CD8-positive, alpha-beta memory T cell (primary cell): ENCODE measurements around the gene TNNI2. TPM values are rescaled to one million over a fixed set of nuclear protein-coding genes. Genes with fewer than 3 reads are reported as not detected.

Experiments used
- CTCF ChIA-PET: fragments of 350-600 bp; sonication (Branson Sonifier 250); formaldehyde crosslinking; loops from one replicate; lab custom pipeline; 2021; ENCODE audit warnings: antibody characterized with exemption; lab: Charles Lee
- POLR2A ChIA-PET: fragments of 350-600 bp; sonication (Branson Sonifier 250); formaldehyde crosslinking; loops from one replicate; lab custom pipeline; 2021; ENCODE audit warnings: antibody characterized with exemption; lab: Charles Lee
- DNase-seq, 5 donors: peaks; one replicate each; pipeline versions ENCODE4 v3.0.0 to v3.0.0-alpha.2; 2020 to 2022; ENCODE audit warnings: mixed read lengths in 1 of 5
- H3K27ac ChIP-seq: one replicate; pipeline ENCODE4 v1.7.0; 2013; ENCODE audit warnings: low read depth, mild to moderate bottlenecking, low read length, moderate library complexity
- H3K27me3 ChIP-seq: 2 replicates; pipeline ENCODE4 v1.7.0; 2013; ENCODE audit warnings: low read length, mild to moderate bottlenecking; ENCODE audit not compliant: insufficient read depth, poor library complexity, severe bottlenecking
- H3K36me3 ChIP-seq: 2 replicates; pipeline ENCODE4 v1.7.0; 2013; ENCODE audit warnings: mild to moderate bottlenecking, low read length, moderate library complexity; ENCODE audit not compliant: insufficient read depth
- H3K4me1 ChIP-seq: 2 replicates; pipeline ENCODE4 v1.7.0; 2013; ENCODE audit warnings: mild to moderate bottlenecking, low read length, moderate library complexity; ENCODE audit not compliant: insufficient read depth
- H3K4me3 ChIP-seq: 2 replicates; pipeline ENCODE4 v1.7.0; 2013; ENCODE audit warnings: mild to moderate bottlenecking, low read length
- H3K9me3 ChIP-seq: 2 replicates; pipeline ENCODE4 v1.7.0; 2013; ENCODE audit warnings: mild to moderate bottlenecking, low read length
- H3K27ac Mint-ChIP-seq, 8 donors: one replicate each; pipeline ENCODE4 v1.8.0; 2020 to 2021; ENCODE audit warnings: mixed read lengths in 8 of 8, mild to moderate bottlenecking in 6 of 8, inconsistent platforms in 3 of 8, moderate library complexity in 3 of 8
- H3K27me3 Mint-ChIP-seq, 2 donors: one replicate each; pipeline ENCODE4 v1.8.0; 2020 to 2021; ENCODE audit warnings: mixed read lengths in 2 of 2, mild to moderate bottlenecking in 1 of 2, moderate library complexity in 1 of 2
- H3K36me3 Mint-ChIP-seq, 3 donors: one replicate each; pipeline ENCODE4 v1.8.0; 2020 to 2021; ENCODE audit warnings: mixed read lengths in 3 of 3, inconsistent platforms in 1 of 3, mild to moderate bottlenecking in 1 of 3
- H3K4me1 Mint-ChIP-seq, 3 donors: one replicate each; pipeline ENCODE4 v1.8.0; 2020 to 2021; ENCODE audit warnings: mixed read lengths in 3 of 3, inconsistent platforms in 1 of 3, mild to moderate bottlenecking in 1 of 3
- H3K4me3 Mint-ChIP-seq, 7 donors: one replicate each; pipeline ENCODE4 v1.8.0; 2020 to 2021; ENCODE audit warnings: mixed read lengths in 7 of 7, mild to moderate bottlenecking in 6 of 7, moderate library complexity in 4 of 7, inconsistent platforms in 2 of 7
- H3K9me3 Mint-ChIP-seq, 5 donors: one replicate each; pipeline ENCODE4 v1.8.0; 2020 to 2022; ENCODE audit warnings: mixed read lengths in 5 of 5, mild to moderate bottlenecking in 3 of 5, moderate library complexity in 2 of 5, inconsistent platforms in 1 of 5
- polyA plus RNA-seq: library from polyadenylated mRNA; unstranded; fragments of 300-500 nt; fragmentation: Illumina TruSeq; gene quantifications from one replicate; pipeline ENCODE4 v1.2.3, GENCODE V29; 2021
- total RNA-seq, 2 experiments: library from RNA; stranded (reverse); gene quantifications; one replicate each; pipeline ENCODE4 v1.2.3, GENCODE V29; 2021

Gene TNNI2
- total and polyA plus RNA-seq, 3 experiments from 2014 or later: 0.33 TPM; not detected in 2

DNA sequence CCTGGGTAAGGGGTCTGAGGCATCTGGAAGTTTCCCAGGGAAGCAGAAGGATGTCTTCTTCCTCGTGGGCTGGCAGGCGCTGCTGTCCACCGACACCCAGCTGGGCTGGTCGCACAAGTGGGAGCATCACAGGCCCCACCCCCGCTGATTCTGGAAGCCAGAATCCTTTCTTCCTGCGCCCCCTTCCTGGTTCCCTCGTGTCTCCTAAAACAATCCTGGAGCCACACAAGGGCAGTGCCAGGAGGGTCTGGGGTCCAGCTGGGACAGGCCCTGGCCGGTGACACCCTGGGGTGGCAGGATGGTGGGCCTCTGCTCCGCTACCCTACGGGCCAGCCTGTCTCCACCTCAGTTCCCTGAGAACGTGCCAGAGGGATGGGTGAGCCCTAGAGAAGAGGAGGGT lies 18.3 kb downstream of the TNNI2 start:
- ChIA-PET POLR2A (interaction anchor here (1.0 kb wide), 1 partner anchor 14 kb away, joined by 4 read pairs; no protein-coding TSS in a partner anchor), CTCF (interaction anchor here (1.1 to 7.4 kb wide), 4 partner anchors 24 to 164 kb away, joined by 4 to 93 read pairs (median 26); partner anchors contain the start of gene SYT8)
- no peaks in the 10 kb centered on the region for H3K9me3 ChIP-seq
- Mint-ChIP-seq H3K9me3 (no peaks in the 10 kb centered on the region), H3K27ac (no peak overlapping the region), H3K4me1 (peaks cover 24 to 33% (median 29%) of the 10 kb centered on the region in 3 donors), H3K36me3 (peaks cover 0 to 43% (median 0%) of the 10 kb centered on the region in 3 donors), H3K4me3 (no peak overlapping the region), H3K27me3 (no peaks in the 10 kb centered on the region)
- no peak for DNase-seq
- H3K36me3 ChIP-seq: no peaks in the 10 kb centered on the region
- no peak overlapping the region for H3K27ac ChIP-seq
- no peak overlapping the region for H3K4me3 ChIP-seq
- no peaks in the 10 kb centered on the region for H3K27me3 ChIP-seq
- H3K4me1 ChIP-seq: peaks cover 76% of the 10 kb centered on the region

DNA sequence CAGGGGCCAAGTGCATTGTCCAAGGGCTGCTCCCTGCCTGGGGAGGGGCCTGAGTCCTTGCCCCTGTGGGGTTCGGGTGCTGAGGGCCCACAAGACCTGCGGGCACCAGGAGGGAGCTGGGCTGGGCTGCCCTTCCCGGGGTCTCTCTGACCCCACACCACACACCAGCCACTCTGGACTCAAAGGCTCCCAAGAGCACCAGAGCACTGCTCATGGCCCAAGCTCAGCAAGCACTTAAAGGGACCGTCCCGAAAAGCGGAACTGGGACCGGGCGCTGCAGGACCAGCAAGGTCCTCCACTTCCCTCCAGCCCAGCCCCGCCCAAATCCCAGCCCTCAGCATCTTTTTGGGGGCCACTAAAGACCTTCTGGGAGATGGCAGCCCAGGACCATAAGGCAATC lies 19.4 kb downstream of the TNNI2 start:
- Histone ChIP-seq H3K36me3 (no peaks in the 10 kb centered on the region), H3K4me1 (peaks cover 80% of the 10 kb centered on the region), H3K4me3 (no peak overlapping the region), H3K27ac (no peak overlapping the region), H3K9me3 (no peaks in the 10 kb centered on the region), H3K27me3 (no peaks in the 10 kb centered on the region)
- ChIA-PET CTCF (no interaction called here), POLR2A (no interaction called here)
- peak overlapping the region in 4 of 8 donors; percentile 34 to 91 (median 72) for H3K27ac Mint-ChIP-seq
- H3K9me3 Mint-ChIP-seq: no peaks in the 10 kb centered on the region
- H3K4me3 Mint-ChIP-seq: peak overlapping the region in 1 of 7 donors; percentile 34
- H3K27me3 Mint-ChIP-seq: no peaks in the 10 kb centered on the region
- no peak for DNase-seq
- peaks cover 0 to 41% (median 0%) of the 10 kb centered on the region in 3 donors for H3K36me3 Mint-ChIP-seq
- peaks cover 14 to 22% (median 21%) of the 10 kb centered on the region in 3 donors for H3K4me1 Mint-ChIP-seq

DNA sequence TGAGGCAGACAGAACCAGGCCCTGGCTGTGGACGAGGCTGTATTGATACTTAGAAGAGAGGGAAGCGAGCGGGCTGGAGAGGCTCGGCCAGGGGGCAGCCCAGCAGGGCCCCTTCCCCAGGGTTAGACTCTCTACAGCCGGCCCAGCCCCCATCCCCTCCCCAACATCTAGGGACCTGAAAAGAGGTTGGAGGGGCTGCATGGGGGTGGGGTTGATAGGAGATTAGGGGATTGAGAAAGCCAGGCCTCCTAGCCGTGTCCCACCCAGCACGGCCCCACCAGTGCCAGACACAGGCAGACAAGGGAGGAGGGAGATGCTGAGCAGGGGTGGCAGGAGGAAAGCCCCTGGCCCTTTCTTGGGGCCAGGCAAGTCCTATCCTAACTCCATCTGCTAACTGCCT lies 19.8 kb downstream of the TNNI2 start:
- Histone ChIP-seq H3K4me3 (no peak overlapping the region), H3K27me3 (no peaks in the 10 kb centered on the region), H3K36me3 (no peaks in the 10 kb centered on the region), H3K27ac (no peak overlapping the region), H3K4me1 (peaks cover 84% of the 10 kb centered on the region), H3K9me3 (no peaks in the 10 kb centered on the region)
- Mint-ChIP-seq H3K27ac (peak overlapping the region in 4 of 8 donors; percentile 34 to 91 (median 70)), H3K4me3 (no peak overlapping the region), H3K36me3 (peaks cover 0 to 40% (median 0%) of the 10 kb centered on the region in 3 donors), H3K4me1 (peaks cover 14 to 24% (median 22%) of the 10 kb centered on the region in 3 donors), H3K27me3 (no peaks in the 10 kb centered on the region), H3K9me3 (no peaks in the 10 kb centered on the region)
- CTCF ChIA-PET: no interaction called here
- no peak for DNase-seq
- POLR2A ChIA-PET: no interaction called here

DNA sequence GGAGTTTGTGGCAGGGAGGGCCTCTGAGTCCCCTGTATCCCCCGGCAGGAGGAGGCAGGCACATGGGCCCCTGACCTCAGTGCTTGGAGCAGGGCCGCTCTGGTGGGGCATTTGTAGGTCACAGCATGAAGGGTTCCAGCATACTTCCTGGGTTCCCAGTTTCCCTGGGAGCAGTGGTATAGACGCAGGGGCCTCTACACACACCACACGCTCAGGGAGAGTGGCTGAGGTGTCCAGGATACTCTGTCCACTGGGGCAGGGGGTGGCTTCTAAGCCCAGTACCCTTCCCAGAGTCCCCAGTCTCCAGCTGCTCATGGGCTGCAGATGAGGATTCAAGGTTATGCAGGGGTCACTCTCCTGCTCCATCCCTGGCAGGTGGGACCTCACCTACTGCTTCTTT lies 20.2 kb downstream of the TNNI2 start:
- Histone ChIP-seq H3K36me3 (no peaks in the 10 kb centered on the region), H3K4me1 (peaks cover 89% of the 10 kb centered on the region), H3K4me3 (no peak overlapping the region), H3K27me3 (no peaks in the 10 kb centered on the region), H3K27ac (no peak overlapping the region), H3K9me3 (no peaks in the 10 kb centered on the region)
- peaks cover 14 to 22% (median 20%) of the 10 kb centered on the region in 3 donors for H3K4me1 Mint-ChIP-seq
- ChIA-PET CTCF (no interaction called here), POLR2A (no interaction called here)
- H3K4me3 Mint-ChIP-seq: peak overlapping the region in 1 of 7 donors; percentile 46
- no peaks in the 10 kb centered on the region for H3K27me3 Mint-ChIP-seq
- peak overlapping the region in 2 of 8 donors; percentile 76 to 89 for H3K27ac Mint-ChIP-seq
- DNase-seq: no peak
- H3K9me3 Mint-ChIP-seq: no peaks in the 10 kb centered on the region
- peaks cover 0 to 35% (median 0%) of the 10 kb centered on the region in 3 donors for H3K36me3 Mint-ChIP-seq

DNA sequence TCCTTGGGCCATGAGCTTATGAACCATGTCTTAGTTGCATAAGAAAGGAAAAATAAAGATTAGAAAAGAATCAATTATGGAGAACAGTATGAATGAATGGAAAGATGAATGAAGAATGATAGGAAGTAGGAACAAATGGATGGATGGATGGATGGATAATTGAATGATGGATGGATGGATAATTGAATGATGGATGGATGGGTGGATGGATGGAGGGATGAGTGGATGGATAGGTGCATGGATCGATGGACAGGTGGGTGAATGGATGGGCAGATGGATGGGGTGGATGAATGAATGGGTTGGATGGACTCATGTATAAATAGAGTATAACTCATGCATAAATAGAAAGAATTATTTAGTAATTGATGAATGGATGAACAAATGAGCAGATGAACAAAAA lies 21.3 kb downstream of the TNNI2 start:
- POLR2A ChIA-PET: no interaction called here
- no peak overlapping the region for H3K27ac ChIP-seq
- Mint-ChIP-seq H3K4me1 (peaks cover 14 to 24% (median 16%) of the 10 kb centered on the region in 3 donors), H3K9me3 (no peaks in the 10 kb centered on the region), H3K4me3 (no peak overlapping the region), H3K36me3 (peaks cover 0 to 35% (median 0%) of the 10 kb centered on the region in 3 donors), H3K27me3 (no peaks in the 10 kb centered on the region), H3K27ac (no peak overlapping the region)
- no peak overlapping the region for H3K4me3 ChIP-seq
- DNase-seq: no peak
- H3K27me3 ChIP-seq: no peaks in the 10 kb centered on the region
- no peaks in the 10 kb centered on the region for H3K9me3 ChIP-seq
- CTCF ChIA-PET: no interaction called here
- H3K4me1 ChIP-seq: peaks cover 80% of the 10 kb centered on the region
- no peaks in the 10 kb centered on the region for H3K36me3 ChIP-seq

DNA sequence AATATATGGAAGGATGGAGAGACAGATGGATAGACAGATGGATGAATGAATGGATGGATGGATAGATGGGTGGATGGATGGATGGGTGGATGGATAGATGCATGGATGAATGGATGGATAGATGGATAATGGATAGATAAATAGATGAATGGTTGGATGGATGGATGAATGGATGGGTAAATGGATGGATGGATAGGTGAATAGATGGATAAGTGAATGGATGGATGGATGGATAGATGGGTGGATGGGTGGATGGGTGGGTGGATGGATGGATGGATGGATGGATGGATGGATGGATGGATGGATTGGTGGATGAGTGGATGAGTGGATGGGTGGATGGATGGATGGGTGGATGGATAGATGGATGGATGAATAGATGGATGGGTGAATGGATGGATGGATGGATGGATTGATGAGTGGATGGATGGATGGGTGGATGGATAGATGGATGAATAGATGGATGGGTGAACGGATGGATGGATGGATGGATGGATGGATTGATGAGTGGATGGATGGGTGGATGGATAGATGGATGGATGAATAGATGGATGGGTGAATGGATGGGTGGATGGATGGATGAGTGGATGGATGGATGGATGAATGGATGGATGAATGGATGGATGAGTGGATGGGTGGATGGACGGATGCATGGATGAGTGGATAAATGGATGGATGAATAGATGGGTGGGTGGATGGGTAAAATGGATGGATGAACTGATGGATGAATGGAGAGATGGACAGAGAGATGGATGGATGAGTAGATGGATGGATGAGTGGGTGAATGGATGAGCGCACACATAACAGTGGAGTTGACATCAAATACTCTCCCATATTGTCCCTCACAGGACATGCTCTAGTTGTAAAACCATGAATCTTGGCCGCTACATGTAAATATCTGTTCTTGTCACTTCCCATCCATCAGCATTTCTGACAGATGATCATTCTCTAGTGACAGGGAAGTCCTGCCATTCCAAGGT lies 22.9 kb downstream of the TNNI2 start:
- H3K27ac ChIP-seq: no peak overlapping the region
- no peak overlapping the region for H3K4me3 Mint-ChIP-seq
- DNase-seq: no peak
- ChIA-PET POLR2A (no interaction called here), CTCF (interaction anchor here (1.5 kb wide), 1 partner anchor 15 kb away, joined by 4 read pairs; no protein-coding TSS in a partner anchor)
- no peak overlapping the region for H3K4me3 ChIP-seq
- no peak overlapping the region for H3K27ac Mint-ChIP-seq
- no peaks in the 10 kb centered on the region for H3K27me3 Mint-ChIP-seq
- peaks cover 14 to 29% (median 15%) of the 10 kb centered on the region in 3 donors for H3K4me1 Mint-ChIP-seq
- no peaks in the 10 kb centered on the region for H3K27me3 ChIP-seq
- H3K36me3 ChIP-seq: no peaks in the 10 kb centered on the region
- peaks cover 65% of the 10 kb centered on the region for H3K4me1 ChIP-seq
- no peaks in the 10 kb centered on the region for H3K9me3 ChIP-seq
- no peaks in the 10 kb centered on the region for H3K9me3 Mint-ChIP-seq
- peaks cover 0 to 41% (median 0%) of the 10 kb centered on the region in 3 donors for H3K36me3 Mint-ChIP-seq

DNA sequence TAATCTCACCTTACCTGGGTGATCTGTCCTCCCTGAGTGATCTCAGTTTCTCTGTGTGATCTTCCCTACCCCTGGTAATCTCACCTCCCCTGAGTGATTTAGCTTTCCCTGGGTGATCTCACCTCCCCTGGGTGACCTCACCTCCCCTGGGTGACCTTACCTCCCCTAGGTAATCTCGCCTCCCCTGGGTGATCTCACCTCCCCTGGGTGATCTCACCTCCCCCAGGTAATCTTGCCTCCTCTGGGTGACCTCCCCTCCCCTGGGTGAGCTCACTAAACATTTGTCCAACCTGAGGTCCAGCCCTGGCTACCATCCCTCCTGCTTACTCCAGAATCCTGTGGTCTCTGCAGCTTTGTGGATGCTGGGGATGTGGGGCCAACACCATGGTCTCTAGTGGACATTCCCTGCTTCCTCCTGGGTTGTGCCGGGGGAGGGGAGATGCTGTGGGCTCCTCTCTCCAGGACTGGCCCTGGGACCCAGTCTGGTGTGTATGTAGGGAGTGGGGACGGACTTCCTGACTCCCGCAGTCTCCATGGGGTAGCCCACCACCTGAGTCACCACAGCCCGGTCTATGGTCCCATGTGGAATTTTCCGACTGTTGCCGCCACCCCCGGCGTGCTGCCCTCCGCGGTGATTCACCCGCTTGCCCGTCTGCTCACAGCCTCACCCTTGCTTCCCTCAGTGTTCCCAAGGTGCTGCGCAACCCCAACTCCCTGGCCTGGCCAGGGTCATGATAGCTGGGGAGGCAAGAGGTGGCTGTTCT lies 24.0 kb downstream of the TNNI2 start:
- Histone ChIP-seq H3K36me3 (no peaks in the 10 kb centered on the region), H3K27me3 (no peaks in the 10 kb centered on the region), H3K9me3 (no peaks in the 10 kb centered on the region), H3K4me3 (no peak overlapping the region), H3K4me1 (peaks cover 55% of the 10 kb centered on the region), H3K27ac (no peak overlapping the region)
- DNase-seq: no peak
- POLR2A ChIA-PET: no interaction called here
- peaks cover 14 to 30% (median 25%) of the 10 kb centered on the region in 3 donors for H3K4me1 Mint-ChIP-seq
- CTCF ChIA-PET: interaction anchor here (1.5 kb wide), 1 partner anchor 14 kb away, joined by 4 read pairs; no protein-coding TSS in a partner anchor
- peaks cover 0 to 40% (median 0%) of the 10 kb centered on the region in 3 donors for H3K36me3 Mint-ChIP-seq
- peak overlapping the region in 2 of 8 donors; percentile 56 to 71 for H3K27ac Mint-ChIP-seq
- peak overlapping the region in 4 of 7 donors; percentile 34 to 74 (median 54) for H3K4me3 Mint-ChIP-seq
- H3K9me3 Mint-ChIP-seq: no peaks in the 10 kb centered on the region
- no peaks in the 10 kb centered on the region for H3K27me3 Mint-ChIP-seq
